ENCODE results near the gene PLA2G10. TPM values are rescaled to one million over a fixed set of nuclear protein-coding genes. Genes with fewer than 3 reads are reported as not detected.

Gene PLA2G10
- total and polyA plus RNA-seq, 2 donors, result 0.57 TPM; not detected in 1

- no peak overlapping the region for H3K4me3 ChIP-seq (ENCODE audit: low read length in 2 of 2)
- no peak overlapping the region for H3K27ac ChIP-seq (ENCODE audit: low read depth in 1 of 2, low read length in 1 of 2)
- no peak for DNase-seq (ENCODE audit: low read depth in 6 of 9, low spot score in 9 of 9)
- no peaks in the 10 kb centered on the region for H3K4me1 ChIP-seq (ENCODE audit: control insufficient read depth in 2 of 2, insufficient read depth in 2 of 2, low read length in 2 of 2)
- H3K27me3 ChIP-seq (ENCODE audit: control insufficient read depth in 2 of 2, insufficient read depth in 1 of 2, low read length in 1 of 2), result no peaks in the 10 kb centered on the region
- whole genome bisulfite sequencing, result 94% methylated on average over 7 of the region's 7 CpGs
- peaks cover 34 to 49% of the 10 kb centered on the region in 2 donors for H3K36me3 ChIP-seq (ENCODE audit: control insufficient read depth in 2 of 2, insufficient read depth in 2 of 2, low read length in 1 of 2)
- H3K9me3 ChIP-seq (ENCODE audit: control insufficient read depth in 2 of 2, insufficient read depth in 1 of 2, low read length in 1 of 2), result no peaks in the 10 kb centered on the region
Observed at GRCh38 chr16:14668556-14669223, 25.4 kb downstream of the PLA2G10 start.

DNA sequence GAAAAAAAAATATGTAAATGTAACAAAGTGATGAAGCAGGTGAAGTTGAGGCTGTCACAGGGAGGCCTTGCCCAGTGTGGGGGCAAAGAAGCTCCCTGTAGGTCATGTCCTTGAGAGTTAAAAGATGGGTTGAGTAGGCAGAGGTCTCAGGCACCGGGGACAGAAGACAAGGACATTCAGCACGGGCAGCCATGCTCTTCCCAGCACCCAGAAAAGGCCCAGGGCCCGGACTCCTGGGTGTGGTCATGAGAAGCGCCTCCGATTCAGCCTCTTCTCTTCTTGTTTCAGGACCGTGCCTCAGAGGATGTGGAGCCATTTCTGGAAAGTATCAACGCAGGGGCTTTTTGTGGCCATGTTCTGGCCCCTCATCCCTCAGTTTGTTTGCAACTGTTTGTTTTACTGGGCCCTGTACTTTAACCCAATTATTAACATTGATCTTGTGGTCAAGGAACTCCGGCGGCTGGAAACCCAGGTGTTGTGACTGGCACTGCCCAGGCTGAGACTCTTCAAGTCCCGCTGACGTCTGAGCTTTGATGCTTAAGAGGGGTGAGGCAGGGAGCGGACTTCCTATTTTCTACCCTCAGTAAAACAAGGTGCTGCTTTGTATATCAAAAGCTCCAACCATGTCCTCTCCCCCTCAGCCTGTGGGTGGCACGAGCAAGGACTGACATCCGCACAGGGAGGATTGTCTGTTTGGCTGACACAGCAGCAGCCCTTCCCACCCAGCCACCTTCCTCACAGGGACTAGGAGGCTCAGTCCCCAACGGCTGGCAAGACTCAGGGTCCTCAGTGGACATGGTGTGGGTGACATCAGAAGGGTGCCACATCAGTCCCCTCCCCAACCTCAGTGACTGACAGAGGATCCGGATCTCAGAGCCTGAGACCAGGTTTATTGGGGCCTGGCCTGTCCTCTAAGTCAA lies 26.5 kb downstream of the PLA2G10 start:
- Histone ChIP-seq H3K9me3 (ENCODE audit: control insufficient read depth in 2 of 2, insufficient read depth in 1 of 2, low read length in 1 of 2) (no peaks in the 10 kb centered on the region), H3K27ac (ENCODE audit: low read depth in 1 of 2, low read length in 1 of 2) (no peak overlapping the region), H3K36me3 (ENCODE audit: control insufficient read depth in 2 of 2, insufficient read depth in 2 of 2, low read length in 1 of 2) (peaks cover 37 to 56% of the 10 kb centered on the region in 2 donors), H3K27me3 (ENCODE audit: control insufficient read depth in 2 of 2, insufficient read depth in 1 of 2, low read length in 1 of 2) (no peaks in the 10 kb centered on the region), H3K4me3 (ENCODE audit: low read length in 2 of 2) (no peak overlapping the region), H3K4me1 (ENCODE audit: control insufficient read depth in 2 of 2, insufficient read depth in 2 of 2, low read length in 2 of 2) (no peaks in the 10 kb centered on the region)
- 96% methylated on average over 16 of the region's 16 CpGs for WGBS
- no peak for DNase-seq (ENCODE audit: low read depth in 6 of 9, low spot score in 9 of 9)

GRCh38 chr16:14658063-14658462 lies 36.0 kb downstream of the PLA2G10 start:
- Histone ChIP-seq H3K27ac (ENCODE audit: low read depth in 1 of 2, low read length in 1 of 2) (no peak overlapping the region), H3K9me3 (ENCODE audit: control insufficient read depth in 2 of 2, insufficient read depth in 1 of 2, low read length in 1 of 2) (no peaks in the 10 kb centered on the region), H3K36me3 (ENCODE audit: control insufficient read depth in 2 of 2, insufficient read depth in 2 of 2, low read length in 1 of 2) (peaks cover 27 to 55% of the 10 kb centered on the region in 2 donors), H3K4me1 (ENCODE audit: control insufficient read depth in 2 of 2, insufficient read depth in 2 of 2, low read length in 2 of 2) (no peaks in the 10 kb centered on the region), H3K4me3 (ENCODE audit: low read length in 2 of 2) (no peak overlapping the region), H3K27me3 (ENCODE audit: control insufficient read depth in 2 of 2, insufficient read depth in 1 of 2, low read length in 1 of 2) (no peaks in the 10 kb centered on the region)
- 94% methylated on average over 2 of the region's 2 CpGs for WGBS
- no peak for DNase-seq (ENCODE audit: low read depth in 6 of 9, low spot score in 9 of 9)

GRCh38 chr16:14652726-14653125 lies 41.4 kb downstream of the PLA2G10 start:
- DNase-seq (ENCODE audit: low read depth in 6 of 9, low spot score in 9 of 9), result no peak
- Histone ChIP-seq H3K36me3 (ENCODE audit: control insufficient read depth in 2 of 2, insufficient read depth in 2 of 2, low read length in 1 of 2) (peaks cover 55 to 62% of the 10 kb centered on the region in 2 donors), H3K27me3 (ENCODE audit: control insufficient read depth in 2 of 2, insufficient read depth in 1 of 2, low read length in 1 of 2) (no peaks in the 10 kb centered on the region), H3K4me3 (ENCODE audit: low read length in 2 of 2) (no peak overlapping the region), H3K4me1 (ENCODE audit: control insufficient read depth in 2 of 2, insufficient read depth in 2 of 2, low read length in 2 of 2) (peaks cover 0 to 2% of the 10 kb centered on the region in 2 donors), H3K27ac (ENCODE audit: low read depth in 1 of 2, low read length in 1 of 2) (no peak overlapping the region), H3K9me3 (ENCODE audit: control insufficient read depth in 2 of 2, insufficient read depth in 1 of 2, low read length in 1 of 2) (no peaks in the 10 kb centered on the region)
- WGBS, result 96% methylated on average over 2 of the region's 2 CpGs

- Histone ChIP-seq H3K36me3 (ENCODE audit: control insufficient read depth in 2 of 2, insufficient read depth in 2 of 2, low read length in 1 of 2) (peaks cover 52 to 58% of the 10 kb centered on the region in 2 donors), H3K4me3 (ENCODE audit: low read length in 2 of 2) (no peak overlapping the region), H3K4me1 (ENCODE audit: control insufficient read depth in 2 of 2, insufficient read depth in 2 of 2, low read length in 2 of 2) (peaks cover 0 to 2% of the 10 kb centered on the region in 2 donors), H3K9me3 (ENCODE audit: control insufficient read depth in 2 of 2, insufficient read depth in 1 of 2, low read length in 1 of 2) (no peaks in the 10 kb centered on the region), H3K27me3 (ENCODE audit: control insufficient read depth in 2 of 2, insufficient read depth in 1 of 2, low read length in 1 of 2) (no peaks in the 10 kb centered on the region), H3K27ac (ENCODE audit: low read depth in 1 of 2, low read length in 1 of 2) (peak overlapping the region in 1 of 2 donors; percentile 24)
- DNase-seq (ENCODE audit: low read depth in 6 of 9, low spot score in 9 of 9), result no peak
- WGBS, result 90% methylated on average over 6 of the region's 6 CpGs
Observed at GRCh38 chr16:14650629-14651028, 43.5 kb downstream of the PLA2G10 start.

GRCh38 chr16:14649816-14650215 lies 44.3 kb downstream of the PLA2G10 start:
- H3K4me3 ChIP-seq (ENCODE audit: low read length in 2 of 2), result no peak overlapping the region
- no peak for DNase-seq (ENCODE audit: low read depth in 6 of 9, low spot score in 9 of 9)
- peaks cover 49 to 60% of the 10 kb centered on the region in 2 donors for H3K36me3 ChIP-seq (ENCODE audit: control insufficient read depth in 2 of 2, insufficient read depth in 2 of 2, low read length in 1 of 2)
- H3K9me3 ChIP-seq (ENCODE audit: control insufficient read depth in 2 of 2, insufficient read depth in 1 of 2, low read length in 1 of 2), result no peaks in the 10 kb centered on the region
- WGBS, result 98% methylated on average over 10 of the region's 10 CpGs
- H3K4me1 ChIP-seq (ENCODE audit: control insufficient read depth in 2 of 2, insufficient read depth in 2 of 2, low read length in 2 of 2), result peaks cover 0 to 2% of the 10 kb centered on the region in 2 donors
- no peaks in the 10 kb centered on the region for H3K27me3 ChIP-seq (ENCODE audit: control insufficient read depth in 2 of 2, insufficient read depth in 1 of 2, low read length in 1 of 2)
- H3K27ac ChIP-seq (ENCODE audit: low read depth in 1 of 2, low read length in 1 of 2), result no peak overlapping the region

DNA sequence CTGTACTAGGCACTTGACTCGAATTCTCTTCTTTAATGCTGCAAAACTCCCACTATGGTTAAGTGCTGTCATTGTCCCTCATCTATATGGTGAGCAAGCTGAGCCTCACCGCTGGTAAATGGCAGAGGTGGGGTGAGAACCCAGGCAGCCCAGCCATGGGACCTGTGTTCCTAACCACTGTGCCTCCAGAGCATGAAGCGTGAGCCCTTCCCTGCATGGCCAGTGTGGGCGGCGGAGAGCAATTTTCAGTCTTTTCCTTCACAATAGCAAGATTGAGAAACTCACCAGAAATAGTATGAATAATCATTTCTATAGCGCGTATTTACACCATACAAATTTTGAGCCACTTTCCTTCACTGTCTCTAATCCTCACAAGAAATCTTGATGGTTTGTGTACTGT lies 52.2 kb downstream of the PLA2G10 start:
- no peak for DNase-seq (ENCODE audit: low read depth in 6 of 9, low spot score in 9 of 9)
- Histone ChIP-seq H3K27me3 (ENCODE audit: control insufficient read depth in 2 of 2, insufficient read depth in 1 of 2, low read length in 1 of 2) (no peaks in the 10 kb centered on the region), H3K4me1 (ENCODE audit: control insufficient read depth in 2 of 2, insufficient read depth in 2 of 2, low read length in 2 of 2) (no peaks in the 10 kb centered on the region), H3K4me3 (ENCODE audit: low read length in 2 of 2) (no peak overlapping the region), H3K27ac (ENCODE audit: low read depth in 1 of 2, low read length in 1 of 2) (no peak overlapping the region), H3K36me3 (ENCODE audit: control insufficient read depth in 2 of 2, insufficient read depth in 2 of 2, low read length in 1 of 2) (peaks cover 22 to 37% of the 10 kb centered on the region in 2 donors), H3K9me3 (ENCODE audit: control insufficient read depth in 2 of 2, insufficient read depth in 1 of 2, low read length in 1 of 2) (no peaks in the 10 kb centered on the region)
- 98% methylated on average over 7 of the region's 7 CpGs for whole genome bisulfite sequencing

DNA sequence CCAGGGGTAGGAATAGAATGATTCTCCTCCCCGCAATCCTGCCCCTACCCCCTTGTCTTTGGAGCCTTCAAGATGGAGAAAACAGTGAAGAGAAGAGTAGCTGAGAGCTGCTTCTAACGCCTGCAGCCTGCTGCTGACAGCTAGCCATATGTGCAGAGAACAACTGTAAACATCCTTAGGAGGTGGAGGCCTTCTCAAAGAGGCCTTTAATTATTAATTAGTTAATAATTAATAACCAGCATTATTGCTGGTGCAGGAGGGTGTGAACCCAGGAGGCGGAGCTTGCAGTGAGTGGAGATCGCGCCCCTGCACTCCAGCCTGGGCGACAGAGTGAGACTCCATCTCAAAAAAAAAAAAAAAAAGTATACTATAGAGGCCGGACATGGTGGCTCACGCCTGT lies 52.9 kb downstream of the PLA2G10 start:
- no peaks in the 10 kb centered on the region for H3K4me1 ChIP-seq (ENCODE audit: control insufficient read depth in 2 of 2, insufficient read depth in 2 of 2, low read length in 2 of 2)
- H3K27ac ChIP-seq (ENCODE audit: low read depth in 1 of 2, low read length in 1 of 2), result no peak overlapping the region
- H3K36me3 ChIP-seq (ENCODE audit: control insufficient read depth in 2 of 2, insufficient read depth in 2 of 2, low read length in 1 of 2), result peaks cover 21 to 37% of the 10 kb centered on the region in 2 donors
- no peaks in the 10 kb centered on the region for H3K9me3 ChIP-seq (ENCODE audit: control insufficient read depth in 2 of 2, insufficient read depth in 1 of 2, low read length in 1 of 2)
- H3K4me3 ChIP-seq (ENCODE audit: low read length in 2 of 2), result no peak overlapping the region
- H3K27me3 ChIP-seq (ENCODE audit: control insufficient read depth in 2 of 2, insufficient read depth in 1 of 2, low read length in 1 of 2), result no peaks in the 10 kb centered on the region
- 98% methylated on average over 8 of the region's 8 CpGs for WGBS
- DNase-seq (ENCODE audit: low read depth in 6 of 9, low spot score in 9 of 9), result no peak

GRCh38 chr16:14640538-14640937 lies 53.6 kb downstream of the PLA2G10 start:
- H3K27me3 ChIP-seq (ENCODE audit: control insufficient read depth in 2 of 2, insufficient read depth in 1 of 2, low read length in 1 of 2), result no peaks in the 10 kb centered on the region
- H3K4me1 ChIP-seq (ENCODE audit: control insufficient read depth in 2 of 2, insufficient read depth in 2 of 2, low read length in 2 of 2), result no peaks in the 10 kb centered on the region
- 90% methylated on average over 10 of the region's 10 CpGs for WGBS
- H3K36me3 ChIP-seq (ENCODE audit: control insufficient read depth in 2 of 2, insufficient read depth in 2 of 2, low read length in 1 of 2), result peaks cover 17 to 32% of the 10 kb centered on the region in 2 donors
- no peak overlapping the region for H3K4me3 ChIP-seq (ENCODE audit: low read length in 2 of 2)
- no peak for DNase-seq (ENCODE audit: low read depth in 6 of 9, low spot score in 9 of 9)
- H3K9me3 ChIP-seq (ENCODE audit: control insufficient read depth in 2 of 2, insufficient read depth in 1 of 2, low read length in 1 of 2), result no peaks in the 10 kb centered on the region
- H3K27ac ChIP-seq (ENCODE audit: low read depth in 1 of 2, low read length in 1 of 2), result peak overlapping the region in 1 of 2 donors; percentile 15
